Endometrium (tissue), 2 donors: ENCODE data around the gene TMEM184C.
A peak's percentile ranks its signal among the peaks of the same experiment; 100 is the strongest.

Experiments
- FAIRE-seq: peaks from 2 replicates; lab custom pipeline; 2012; peaks lifted over from hg19 to GRCh38; lab: Jason Lieb, UNC
- donor health status: control.
- donor health status: control.

The TMEM184C gene

DNA sequence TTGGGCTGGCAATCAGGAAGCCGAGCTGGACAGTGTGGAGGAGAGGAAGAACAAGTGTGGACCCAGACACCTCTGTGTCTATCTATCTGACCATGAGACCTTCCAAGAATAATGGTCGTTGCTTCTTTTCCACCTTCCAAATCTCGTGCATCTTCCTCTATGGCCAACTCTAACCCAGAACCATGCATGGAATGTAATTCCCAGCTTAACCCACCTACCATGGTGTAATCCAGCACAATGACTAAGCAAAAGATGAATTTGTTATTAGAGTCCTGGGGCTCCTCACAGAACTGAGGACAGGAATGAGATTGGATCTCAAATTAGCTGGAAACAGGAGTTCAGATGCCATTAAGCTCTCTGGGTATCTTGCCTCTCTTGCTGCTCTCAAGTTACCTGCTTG lies 17.4 kb upstream of the TMEM184C start:
- no peak for FAIRE-seq

DNA sequence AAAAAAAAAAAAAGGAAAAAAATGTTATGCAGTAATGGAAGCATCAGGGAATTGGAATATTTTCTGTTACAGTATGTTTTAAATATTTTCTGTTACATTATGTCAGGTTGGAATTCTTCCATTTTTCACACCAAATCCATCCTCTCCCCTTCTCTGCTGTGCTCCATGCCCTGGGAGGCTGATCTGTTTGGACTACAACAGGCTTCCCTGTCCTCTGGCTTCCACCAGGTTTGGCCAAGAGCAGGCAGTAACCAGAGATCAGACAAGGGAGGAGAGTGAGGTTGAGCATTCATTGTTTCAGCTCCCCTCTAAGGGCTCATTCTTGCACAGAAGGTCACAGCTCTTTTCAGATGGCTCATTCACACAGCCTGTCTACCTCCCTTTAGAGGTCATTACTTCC lies 11.7 kb upstream of the TMEM184C start:
- no peak for FAIRE-seq

DNA sequence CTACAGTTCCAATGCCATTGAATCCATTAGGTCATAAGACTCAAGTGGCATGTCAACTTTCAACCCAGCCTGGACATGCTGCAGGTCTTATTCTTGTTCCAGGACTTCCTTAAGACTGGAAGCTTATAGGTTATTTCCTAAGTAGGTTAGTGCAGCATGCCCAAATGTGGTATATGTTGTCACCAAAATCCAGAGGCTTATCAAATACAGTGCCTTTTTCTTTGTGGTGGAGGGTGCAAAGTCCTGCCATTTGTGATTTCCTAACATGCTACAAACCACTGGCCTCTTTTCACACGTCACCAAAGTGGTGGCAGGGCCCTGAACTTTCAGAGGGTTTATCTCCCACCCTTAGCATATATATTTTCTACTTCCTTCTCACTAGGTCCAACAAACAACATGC lies 9.7 kb upstream of the TMEM184C start:
- no peak for FAIRE-seq

DNA sequence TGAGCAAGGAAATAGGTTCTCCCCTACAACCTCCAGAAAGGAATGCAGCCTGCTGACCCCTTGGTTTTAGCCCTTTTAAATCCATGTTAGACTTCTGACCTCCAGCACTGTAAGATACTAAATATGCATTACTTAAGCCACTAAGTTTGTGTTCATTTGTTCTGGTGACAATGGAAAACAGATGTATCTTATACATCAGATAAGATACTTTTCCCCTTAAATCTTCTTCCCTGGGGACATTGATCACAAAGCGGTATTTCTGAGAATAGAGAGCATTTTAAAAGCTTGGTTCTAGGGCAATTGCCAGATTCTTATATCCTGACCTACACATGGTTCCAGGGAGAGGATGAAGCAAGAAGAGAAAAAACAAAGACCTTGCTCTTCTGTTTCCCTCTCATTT lies 6.5 kb upstream of the TMEM184C start:
- no peak for FAIRE-seq

DNA sequence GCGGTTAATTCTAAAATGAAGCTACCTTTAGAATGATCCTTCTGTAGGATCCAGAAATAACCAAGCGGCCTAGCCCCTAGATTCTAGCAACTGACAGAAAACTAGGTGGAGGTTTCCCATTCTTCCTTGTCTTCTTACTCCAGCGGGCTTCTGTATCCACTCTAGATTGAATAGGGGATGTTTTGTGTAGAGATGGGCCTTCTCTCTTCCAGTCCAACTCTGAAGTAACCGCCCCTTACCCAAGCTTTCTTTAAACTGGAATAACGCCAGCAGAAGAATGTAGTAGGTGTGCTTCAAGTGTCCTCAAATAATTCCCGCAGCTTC lies 386 bp upstream of the TMEM184C start:
- FAIRE-seq: no peak

DNA sequence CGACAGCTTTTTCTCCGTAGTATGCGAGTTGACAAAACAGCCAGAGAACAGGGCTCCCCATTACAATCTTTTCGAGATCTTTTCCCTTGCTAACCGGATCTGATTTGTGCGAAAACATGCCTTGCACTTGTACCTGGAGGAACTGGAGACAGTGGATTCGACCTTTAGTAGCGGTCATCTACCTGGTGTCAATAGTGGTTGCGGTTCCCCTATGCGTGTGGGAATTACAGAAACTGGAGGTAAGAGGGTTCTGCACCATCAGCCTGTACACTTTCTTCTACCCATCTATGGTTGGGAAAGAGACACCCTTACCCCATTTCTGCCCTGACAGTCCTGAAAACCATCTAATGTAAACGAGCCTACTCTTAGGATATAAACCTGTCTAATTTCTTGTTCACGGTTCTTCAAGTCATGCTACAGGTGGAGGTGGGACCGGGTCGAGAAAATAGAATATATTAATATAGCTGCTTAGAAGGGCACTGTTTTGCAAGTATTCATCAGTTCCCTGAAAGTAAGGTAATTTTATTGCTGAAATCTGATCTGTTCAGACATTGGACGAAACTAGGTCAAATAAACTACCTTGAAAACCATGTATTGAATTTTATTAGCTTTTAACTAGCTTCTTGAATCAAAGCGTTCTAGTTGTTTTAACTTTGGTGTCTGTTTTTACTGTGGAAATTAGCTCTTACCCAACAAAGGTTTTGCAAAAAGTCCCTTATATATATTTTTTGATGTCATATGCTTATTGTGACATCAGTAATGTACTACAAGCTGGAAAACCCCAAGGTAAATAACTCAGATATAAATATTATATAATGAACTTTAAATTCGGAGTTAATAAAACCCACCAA lies 869 bp downstream of the TMEM184C start:
- FAIRE-seq: no peak

DNA sequence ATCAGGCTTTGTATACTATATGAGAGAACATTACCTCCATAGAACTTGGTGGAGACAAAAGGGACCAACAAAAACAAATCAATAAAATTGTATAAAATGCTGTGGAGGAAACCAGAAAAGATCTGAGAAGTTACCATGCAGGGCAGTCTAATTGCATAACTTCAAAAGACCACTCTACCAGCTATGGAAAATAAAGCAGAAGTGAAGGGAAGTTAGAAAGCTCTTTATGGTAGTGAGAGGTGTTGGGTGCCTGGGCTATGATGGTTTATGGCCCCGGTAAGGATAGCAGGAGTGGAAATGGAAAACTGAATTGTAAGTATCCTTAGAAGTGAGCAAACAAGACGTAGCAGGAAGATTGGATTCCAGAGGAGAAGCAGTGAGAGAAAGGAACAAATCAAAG lies 3.1 kb downstream of the TMEM184C start:
- FAIRE-seq: no peak

DNA sequence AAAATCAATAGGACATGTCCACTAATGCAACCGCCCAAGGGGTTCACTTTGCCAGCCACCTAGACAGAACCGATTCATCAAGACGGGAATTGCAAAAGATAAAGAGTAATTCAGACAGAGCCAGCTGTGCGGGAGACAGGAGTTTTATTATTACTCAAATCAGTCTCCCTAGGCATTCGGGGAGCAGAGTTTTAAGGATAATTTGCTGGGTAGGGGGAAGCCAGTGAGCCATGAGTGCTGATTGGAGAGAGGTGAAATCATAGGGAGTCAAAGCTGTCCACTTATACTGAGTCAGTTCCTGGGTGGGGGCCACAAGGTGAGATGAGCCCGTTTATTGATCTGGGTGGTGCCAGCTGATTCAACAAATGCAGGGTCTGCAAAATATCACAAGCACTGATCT lies 8.5 kb downstream of the TMEM184C start:
- FAIRE-seq: no peak

DNA sequence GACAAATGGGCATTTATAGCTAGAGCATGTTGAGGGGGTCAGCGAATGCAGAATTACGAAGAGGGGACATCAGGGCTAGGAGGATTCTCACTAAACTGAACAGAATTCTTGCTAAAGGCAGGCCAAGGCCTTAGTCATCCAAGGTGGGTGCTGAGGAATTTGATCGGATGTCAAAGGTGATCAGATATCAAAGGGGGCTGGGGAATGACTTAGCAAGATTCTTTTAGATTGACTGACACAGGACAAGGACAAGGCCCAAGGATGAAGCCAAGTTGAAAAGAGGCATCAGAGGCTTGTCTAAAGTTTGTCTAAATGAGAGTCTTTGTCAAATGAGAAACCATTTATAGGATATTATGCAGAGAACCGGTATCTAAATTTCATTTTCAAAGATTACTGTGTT lies 9.7 kb downstream of the TMEM184C start:
- no peak for FAIRE-seq

DNA sequence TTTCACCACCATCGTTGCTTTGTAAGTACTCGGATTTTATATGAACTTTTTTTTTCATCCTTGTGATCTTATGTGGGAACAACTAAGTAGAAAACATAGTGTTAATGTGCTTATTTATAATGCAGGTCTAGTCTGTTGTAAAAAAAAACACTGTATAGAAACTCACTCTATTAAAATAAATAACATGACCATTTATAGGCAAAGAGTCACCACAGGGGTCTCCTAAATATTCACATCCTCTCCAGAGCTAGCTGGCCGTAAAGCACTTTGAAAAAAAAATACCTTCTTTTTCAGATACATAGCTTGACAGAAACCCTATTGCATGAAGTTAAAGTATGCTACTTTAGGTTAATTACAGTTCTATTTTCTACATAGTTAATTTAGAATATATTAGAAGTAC lies 11.2 kb downstream of the TMEM184C start:
- no peak for FAIRE-seq

DNA sequence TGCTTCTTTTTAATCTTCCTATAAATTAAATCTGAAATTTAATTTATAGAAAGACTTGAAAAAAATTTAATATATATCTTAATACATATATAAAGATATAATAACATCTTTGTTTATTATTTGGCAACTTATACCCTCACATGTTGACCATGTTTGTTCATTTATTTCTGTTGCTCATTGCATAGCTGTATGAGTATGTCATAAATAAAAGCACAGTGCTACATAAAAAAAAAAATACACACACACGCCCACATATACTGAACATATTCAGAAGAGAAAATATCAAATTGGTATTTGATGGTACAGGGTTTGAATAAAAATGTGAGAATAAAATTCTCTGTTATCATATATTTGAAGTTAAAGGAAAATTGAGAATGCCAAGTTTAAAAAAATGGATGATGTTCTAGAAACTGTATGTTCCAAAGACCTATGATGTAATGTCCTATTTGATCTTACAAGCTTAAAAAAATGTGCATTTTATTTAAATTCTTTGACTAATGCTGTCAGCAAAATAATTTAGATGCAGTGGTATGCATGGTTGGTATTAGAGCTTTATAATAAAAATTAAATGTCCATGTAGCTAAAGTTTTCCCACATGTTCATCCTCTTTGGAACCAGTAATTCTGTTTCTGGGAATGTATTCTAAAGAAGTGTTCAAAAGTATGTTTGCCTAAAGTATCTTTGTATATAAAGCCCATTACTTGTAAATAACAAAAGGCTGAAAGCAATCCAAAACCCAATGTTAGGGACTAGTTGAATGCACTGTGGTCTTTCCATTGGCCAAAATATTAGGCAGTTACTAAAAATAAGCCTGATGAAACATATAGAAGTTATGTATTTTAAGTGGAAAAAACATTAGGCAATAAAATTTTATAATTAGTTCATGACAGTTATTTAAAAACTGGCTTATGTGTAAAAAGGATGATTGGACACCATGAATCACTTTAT lies 12.9 kb downstream of the TMEM184C start:
- FAIRE-seq: peak; percentile 48

DNA sequence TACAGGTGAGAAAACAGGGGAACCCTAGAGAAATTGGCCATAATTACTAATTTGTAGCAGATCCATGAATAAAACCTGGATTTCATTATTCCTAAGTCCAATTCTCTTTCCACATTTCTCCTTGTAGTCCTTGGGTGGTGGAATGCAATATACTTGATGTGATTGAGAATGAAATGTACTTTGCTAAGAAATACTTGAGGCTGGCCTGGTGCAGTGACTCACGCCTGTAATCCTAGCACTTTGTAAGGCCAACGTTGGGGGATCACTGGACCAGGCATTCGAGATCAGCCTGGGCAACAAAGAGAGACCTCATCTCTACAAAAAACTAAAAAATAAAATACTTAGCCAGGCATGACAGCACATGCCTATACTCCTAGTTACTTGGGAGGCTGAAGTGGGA lies 15.9 kb downstream of the TMEM184C start:
- FAIRE-seq: no peak

DNA sequence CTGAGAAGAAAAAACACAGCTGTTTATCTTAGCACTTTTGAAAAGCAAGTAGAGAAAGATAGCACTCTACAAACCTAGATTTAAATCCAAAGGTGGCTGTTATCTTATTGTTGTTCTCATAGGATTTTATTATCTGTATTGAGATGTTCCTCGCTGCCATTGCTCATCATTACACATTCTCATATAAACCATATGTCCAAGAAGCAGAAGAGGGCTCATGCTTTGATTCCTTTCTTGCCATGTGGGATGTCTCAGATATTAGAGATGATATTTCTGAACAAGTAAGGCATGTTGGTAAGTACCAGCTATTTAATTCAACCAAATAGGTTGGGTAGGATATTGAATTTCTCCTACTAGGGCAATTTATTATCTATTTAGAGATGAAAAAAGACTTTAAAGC lies 16.4 kb downstream of the TMEM184C start:
- no peak for FAIRE-seq

DNA sequence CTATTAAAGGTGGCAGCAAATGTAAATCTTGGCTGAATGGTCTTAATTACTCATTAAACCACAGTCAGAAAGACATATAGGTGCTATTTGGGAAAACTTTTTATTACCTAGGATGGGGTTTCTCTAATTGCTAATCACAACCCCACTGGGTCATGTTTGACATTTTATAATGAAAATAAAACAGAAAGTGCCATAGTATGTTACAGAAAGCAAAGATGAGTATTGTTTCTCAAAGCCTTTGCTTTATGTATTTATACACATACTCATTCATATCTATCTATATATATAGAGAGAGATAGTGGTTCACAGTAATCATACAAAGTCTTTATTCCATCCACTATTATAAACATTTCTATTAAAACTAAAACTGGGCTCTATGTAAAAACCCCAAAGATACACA lies 18.2 kb downstream of the TMEM184C start:
- FAIRE-seq: no peak

DNA sequence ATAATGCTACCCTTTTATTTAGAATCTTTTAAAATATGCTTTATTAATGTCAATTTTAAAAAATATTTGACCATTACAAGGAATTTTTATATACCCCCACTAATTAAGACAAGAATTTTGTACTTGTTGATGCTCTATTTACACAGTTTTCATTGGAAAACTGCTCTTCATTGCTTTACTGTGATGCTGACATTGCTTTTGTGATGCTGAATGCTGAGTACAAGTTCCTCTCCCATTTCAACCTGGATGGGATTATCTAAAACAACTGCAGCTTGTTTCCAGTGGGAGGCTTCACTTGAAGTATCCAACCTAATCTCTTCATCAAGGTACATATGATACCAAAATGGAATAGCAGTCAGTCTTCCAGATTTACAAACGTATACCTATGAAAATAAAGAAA lies 21.2 kb downstream of the TMEM184C start:
- no peak for FAIRE-seq

DNA sequence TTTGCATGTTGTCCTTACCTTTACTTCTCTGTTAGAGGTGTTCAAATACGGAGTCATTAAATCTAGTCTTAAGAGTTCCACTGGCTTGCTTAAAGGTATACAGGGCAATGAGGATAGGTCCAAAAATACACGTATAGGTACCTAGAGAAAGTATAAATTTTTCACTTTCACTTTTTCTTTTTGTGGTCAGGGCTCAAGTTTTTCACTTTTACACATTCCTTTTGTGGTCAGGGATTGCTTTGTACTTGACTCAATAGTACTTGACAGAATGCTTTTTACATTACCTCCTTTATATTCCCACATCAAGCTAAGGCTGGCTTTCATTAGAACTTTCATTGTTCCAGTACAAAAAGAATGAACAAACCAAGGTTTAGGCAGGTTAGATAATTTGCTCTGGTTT lies 21.7 kb downstream of the TMEM184C start:
- no peak for FAIRE-seq

DNA sequence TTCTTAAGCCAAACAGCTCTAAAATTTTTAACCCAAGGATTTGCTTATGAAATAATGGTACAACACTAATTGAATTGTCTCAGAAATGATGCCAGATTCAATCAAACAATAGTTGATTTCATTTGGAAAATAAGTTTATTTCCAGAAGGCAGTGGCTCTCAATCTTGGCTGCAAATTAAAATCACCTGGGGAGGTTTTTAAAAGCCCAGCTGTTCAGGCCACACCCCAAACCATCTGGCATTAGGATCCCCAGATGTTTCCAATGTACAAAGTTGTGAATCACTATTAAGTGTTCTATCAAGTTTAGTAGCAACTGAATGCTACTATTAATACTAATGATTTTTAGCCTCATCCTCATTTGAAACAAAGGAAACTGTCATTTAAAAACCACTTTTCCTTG lies 22.2 kb downstream of the TMEM184C start:
- FAIRE-seq: peak; percentile 57

DNA sequence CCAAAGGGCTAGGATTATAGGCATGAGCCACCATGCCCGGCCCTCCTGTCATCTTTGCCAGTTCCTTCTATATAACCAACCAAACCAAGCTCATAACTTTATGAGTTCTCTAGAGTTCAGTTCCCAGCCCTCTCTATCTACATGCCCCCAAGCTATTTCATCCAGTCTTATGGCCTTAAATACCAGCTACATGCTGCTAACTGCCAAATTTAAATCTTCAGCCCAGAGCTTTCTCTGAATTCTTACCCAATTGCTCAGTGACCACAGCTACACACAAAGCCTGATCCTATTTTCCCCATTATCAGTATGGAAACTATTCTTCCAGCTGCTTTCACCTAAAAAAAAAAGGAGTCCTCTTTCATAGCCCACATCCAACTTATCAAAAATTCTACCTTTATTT lies 23.1 kb downstream of the TMEM184C start:
- no peak for FAIRE-seq

DNA sequence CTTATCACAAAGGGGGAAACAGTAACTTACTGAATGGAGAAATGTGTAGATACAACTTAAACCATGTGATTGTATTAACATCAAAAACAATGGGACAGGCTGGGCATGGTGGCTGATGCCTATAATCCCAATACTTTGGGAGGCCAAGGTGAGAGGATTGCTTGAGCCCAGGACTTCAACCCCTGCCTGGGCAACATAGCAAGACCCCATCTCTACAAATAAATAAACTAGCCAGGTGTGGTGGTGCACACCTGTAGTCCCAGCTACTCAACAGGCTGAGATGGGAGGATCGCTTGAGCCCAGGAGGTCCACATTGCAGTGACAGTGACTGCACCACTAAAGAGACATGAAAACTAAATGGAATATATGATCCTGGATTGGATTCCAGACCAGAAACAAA lies 26.4 kb downstream of the TMEM184C start:
- FAIRE-seq: no peak

DNA sequence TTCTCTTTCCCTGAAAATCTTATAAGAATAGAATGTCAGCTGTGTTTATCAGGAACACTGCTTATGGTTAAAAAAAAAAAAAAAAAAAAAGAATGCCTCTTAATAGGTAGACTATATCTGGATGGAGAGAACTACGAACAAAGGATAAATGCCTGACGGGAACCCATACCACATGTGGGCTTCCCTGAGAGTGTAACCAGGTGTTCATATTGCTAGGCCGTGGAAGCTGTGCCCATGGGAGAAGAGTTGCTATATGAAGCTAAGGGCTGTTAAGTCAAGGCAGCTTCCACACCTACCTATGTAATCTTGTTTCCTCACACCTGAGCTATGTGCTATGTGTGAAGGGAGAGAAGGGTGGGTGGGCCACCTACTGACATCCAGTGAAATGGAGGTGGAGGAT lies 27.3 kb downstream of the TMEM184C start:
- no peak for FAIRE-seq

DNA sequence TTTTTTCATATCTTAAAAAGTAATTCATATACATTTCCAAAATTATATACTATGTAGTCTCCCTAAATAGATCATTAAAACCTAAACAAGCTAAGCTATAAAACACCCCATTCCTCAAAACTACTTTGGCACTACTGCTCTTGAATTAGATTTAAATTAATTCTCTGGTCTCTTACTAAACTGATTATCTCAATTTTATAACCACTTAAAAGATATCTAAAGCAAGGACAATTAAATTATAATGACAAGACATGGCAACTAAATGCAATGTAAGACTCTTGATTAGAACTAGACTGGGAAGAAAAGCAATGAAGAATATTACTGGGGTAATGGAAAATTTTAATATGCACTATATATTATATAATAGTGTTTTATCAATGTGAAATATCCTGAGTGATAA lies 27.9 kb downstream of the TMEM184C start:
- no peak for FAIRE-seq

DNA sequence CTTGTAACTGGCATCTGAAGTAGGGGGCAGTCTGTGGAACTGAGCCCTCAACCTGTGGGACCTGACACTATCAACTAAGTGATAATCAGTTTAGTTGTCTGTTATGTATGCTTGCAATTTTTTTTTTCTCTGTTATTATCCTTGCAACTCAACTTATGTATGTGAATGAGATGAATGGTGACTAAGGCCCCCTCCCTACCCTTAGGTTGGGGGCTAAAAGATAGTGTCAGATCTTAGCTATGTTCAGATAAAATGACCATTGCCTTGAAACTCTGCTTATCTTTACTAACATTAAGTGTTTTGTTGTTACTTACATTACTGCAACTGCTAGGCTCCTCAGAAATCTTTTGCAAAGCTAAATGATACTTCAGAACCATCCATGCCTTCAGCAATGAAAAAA lies 31.5 kb downstream of the TMEM184C start:
- no peak for FAIRE-seq

DNA sequence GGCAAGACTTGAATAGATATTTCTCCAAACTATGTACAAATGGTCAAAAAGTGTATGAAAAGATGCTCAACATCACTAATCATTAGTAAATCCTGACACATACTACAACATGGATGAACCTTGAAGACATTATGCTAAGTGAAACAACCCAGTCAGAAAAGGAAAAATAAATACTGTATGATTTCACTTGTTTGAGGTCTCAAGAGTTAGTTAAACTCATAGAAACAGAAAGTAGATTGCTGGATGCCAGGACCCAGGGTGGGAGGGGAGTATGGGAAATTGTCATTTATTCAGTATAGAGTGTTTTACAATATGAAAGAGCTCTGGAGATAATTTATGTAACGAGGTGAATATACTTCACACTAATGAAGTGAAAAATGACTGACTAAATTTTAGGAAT lies 34.4 kb downstream of the TMEM184C start:
- no peak for FAIRE-seq

DNA sequence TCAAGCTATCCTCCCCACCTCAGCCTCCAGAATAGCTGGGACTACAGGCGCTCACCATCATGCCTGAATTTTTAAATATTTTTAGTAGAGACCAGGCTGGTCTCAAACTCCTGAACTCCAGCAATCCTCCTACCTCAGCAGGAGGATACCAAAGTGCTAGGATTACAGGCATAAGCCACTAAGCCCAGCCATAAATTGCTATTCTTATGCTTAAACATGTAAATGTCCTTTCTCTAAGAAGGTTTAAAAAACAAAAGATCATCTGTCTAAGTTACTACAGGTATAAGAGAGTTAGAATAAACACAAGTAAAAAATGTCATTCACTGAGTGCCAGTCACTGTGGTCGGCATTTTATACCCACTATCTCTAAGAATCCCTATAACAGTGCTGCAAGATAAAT lies 38.4 kb downstream of the TMEM184C start:
- FAIRE-seq: no peak
